Esophagus muscularis mucosa (tissue), 4 donors: Measurements from ENCODE around the gene RFC5.

Experiments used
- CTCF ChIP-seq, 3 experiments: fragments of 200-600 bp in 2 of 3; fragments of 450-650 bp in 1 of 3; sonication (generic) in 2 of 3; IDR thresholded peaks; one replicate each; pipeline ENCODE4 v1.5.1; 2017 to 2019; ENCODE audit warnings: antibody characterized with exemption in 3 of 3, mild to moderate bottlenecking in 2 of 3, moderate library complexity in 1 of 3
- EP300 ChIP-seq: sonication (generic); formaldehyde crosslinking; IDR thresholded peaks from one replicate; pipeline ENCODE4 v1.6.1; 2017; ENCODE audit warnings: antibody characterized with exemption
- POLR2A ChIP-seq: fragments of 450-650 bp; IDR thresholded peaks from one replicate; pipeline ENCODE4 v1.6.1; 2017; ENCODE audit warnings: antibody characterized with exemption, moderate library complexity, mild to moderate bottlenecking, low read depth
- POLR2AphosphoS5 ChIP-seq, 2 donors: sonication (generic); formaldehyde crosslinking; IDR thresholded peaks; one replicate each; pipeline ENCODE4 v1.6.1; 2017; ENCODE audit warnings: antibody characterized with exemption in 2 of 2

DNA sequence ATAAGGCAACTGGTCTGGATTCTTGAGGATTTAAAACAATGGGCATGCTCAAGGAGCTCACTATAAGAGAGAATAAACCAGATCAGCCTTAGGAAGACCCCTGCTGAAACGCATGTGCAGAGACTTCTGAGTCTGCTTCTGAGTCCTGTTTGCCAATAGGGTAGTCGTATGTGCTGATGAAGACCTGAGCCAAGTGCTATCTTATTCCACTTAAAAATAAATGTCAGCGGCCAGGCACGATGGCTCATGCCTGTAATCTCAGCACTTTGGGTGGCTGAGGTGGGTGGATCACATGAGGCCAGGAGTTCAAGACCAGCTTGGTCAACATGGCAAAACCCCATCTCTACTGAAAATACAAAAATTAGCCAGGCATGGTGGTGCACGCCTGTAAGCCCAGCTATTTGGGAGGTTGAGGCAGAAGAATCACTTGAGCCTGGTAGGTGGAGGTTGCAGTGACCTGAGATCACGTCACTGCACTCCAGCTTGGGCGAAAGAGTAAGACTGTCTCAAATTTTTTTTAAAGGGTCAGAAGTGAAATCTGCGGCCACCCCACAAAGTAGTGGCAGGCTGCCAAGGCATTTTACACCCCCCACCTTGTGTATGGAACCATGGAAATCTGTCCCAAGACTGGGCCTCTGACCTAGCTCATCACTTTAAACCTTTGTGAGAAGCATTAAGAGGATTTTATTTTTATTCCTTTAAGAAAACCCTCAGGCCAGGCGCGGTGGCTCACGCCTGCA is 20.3 kb downstream of the RFC5 start:
- TF ChIP-seq CTCF (IDR thresholded peaks at IDR 0.05) = no peak
- no peak for TF ChIP-seq EP300
- TF ChIP-seq POLR2AphosphoS5 (IDR thresholded peaks at IDR 0.05) = no peak
- no peak for TF ChIP-seq POLR2A
